Neural progenitor cell (in vitro differentiated cells): Measurements from ENCODE around the gene SH3GLB2. TPM values are rescaled to one million over a fixed set of nuclear protein-coding genes. Genes with fewer than 3 reads are reported as not detected.

Experiments used
- DNase-seq: peaks from one replicate; pipeline ENCODE4 v3.0.0-alpha.2; 2016; ENCODE audit warnings: low spot score
- H2AFZ ChIP-seq: fragments of 200-600 bp; sonication (generic); replicated peaks from 2 replicates; pipeline ENCODE4 v1.6.1; 2016; ENCODE audit warnings: antibody characterized with exemption
- H3F3A ChIP-seq: fragments of 200-600 bp; sonication (generic); 2 replicates; pipeline ENCODE4 v1.6.1; 2016; ENCODE audit warnings: antibody characterized with exemption, low read depth
- H3K27ac ChIP-seq: fragments of 200-600 bp; sonication (generic); 2 replicates; pipeline ENCODE4 v1.5.1; 2016; ENCODE audit warnings: mild to moderate bottlenecking
- H3K27me3 ChIP-seq: fragments of 200-600 bp; sonication (generic); 2 replicates; pipeline ENCODE4 v1.6.1; 2016; ENCODE audit warnings: mild to moderate bottlenecking, moderate library complexity
- H3K36me3 ChIP-seq: fragments of 200-600 bp; sonication (generic); 2 replicates; pipeline ENCODE4 v1.5.1; 2016
- H3K4me1 ChIP-seq: fragments of 200-600 bp; sonication (generic); 2 replicates; pipeline ENCODE4 v1.6.1; 2016; ENCODE audit warnings: mixed run types
- H3K4me2 ChIP-seq: fragments of 200-600 bp; sonication (generic); 2 replicates; pipeline ENCODE4 v1.6.1; 2016
- H3K4me3 ChIP-seq: fragments of 200-600 bp; sonication (generic); 2 replicates; pipeline ENCODE4 v1.5.1; 2016
- H3K79me2 ChIP-seq: fragments of 200-600 bp; sonication (generic); 2 replicates; pipeline ENCODE4 v1.6.1; 2016; ENCODE audit warnings: low read depth
- H3K9ac ChIP-seq: fragments of 200-600 bp; sonication (generic); 2 replicates; pipeline ENCODE4 v1.6.1; 2016
- H3K9me3 ChIP-seq: fragments of 200-600 bp; sonication (generic); 2 replicates; pipeline ENCODE4 v1.5.1; 2016; ENCODE audit warnings: low read depth
- H4K20me1 ChIP-seq: fragments of 200-600 bp; sonication (generic); 2 replicates; pipeline ENCODE4 v1.6.1; 2016; ENCODE audit warnings: low read depth
- H3K27ac Mint-ChIP-seq: 3 replicates; pipeline ENCODE4 v1.8.0; 2021; ENCODE audit warnings: mixed read lengths
- H3K27me3 Mint-ChIP-seq: 2 replicates; pipeline ENCODE4 v1.8.0; 2022; ENCODE audit warnings: low read depth, mild to moderate bottlenecking, inconsistent platforms, moderate library complexity, mixed read lengths; ENCODE audit not compliant: insufficient read depth
- H3K36me3 Mint-ChIP-seq: 3 replicates; pipeline ENCODE4 v1.8.0; 2021; ENCODE audit warnings: mixed read lengths
- H3K4me1 Mint-ChIP-seq: 3 replicates; pipeline ENCODE4 v1.8.0; 2021; ENCODE audit warnings: mixed read lengths
- H3K4me3 Mint-ChIP-seq: 3 replicates; pipeline ENCODE4 v1.8.0; 2021; ENCODE audit warnings: mild to moderate bottlenecking, moderate library complexity, mixed read lengths
- H3K9me3 Mint-ChIP-seq: 3 replicates; pipeline ENCODE4 v1.8.0; 2020; ENCODE audit warnings: mixed read lengths
- EZH2 ChIP-seq: fragments of 200-600 bp; sonication (generic); IDR thresholded peaks from 2 replicates; pipeline ENCODE4 v1.6.1; 2017; ENCODE audit warnings: antibody characterized with exemption, mild to moderate bottlenecking, moderate library complexity
- EZH2phosphoT487 ChIP-seq: fragments of 200-600 bp; sonication (generic); IDR thresholded peaks from 2 replicates; pipeline ENCODE4 v1.6.1; 2017; ENCODE audit warnings: antibody characterized with exemption
- total RNA-seq: library from RNA; depleted of rRNA; stranded (reverse); fragments of >200 nt; gene quantifications from 2 replicates; pipeline ENCODE4 v1.2.3, GENCODE V29; 2015; ENCODE audit warnings: low replicate concordance
- TF ChIP-seq, protein P1 (sequence below): fragments of 200-600 bp; sonication (generic); IDR thresholded peaks from 2 replicates; pipeline ENCODE4 v1.5.1; 2017; ENCODE audit warnings: antibody characterized with exemption, mild to moderate bottlenecking

The SH3GLB2 gene
- total RNA-seq, 1 donor from 2014 or later, result 45.7 TPM

DNA sequence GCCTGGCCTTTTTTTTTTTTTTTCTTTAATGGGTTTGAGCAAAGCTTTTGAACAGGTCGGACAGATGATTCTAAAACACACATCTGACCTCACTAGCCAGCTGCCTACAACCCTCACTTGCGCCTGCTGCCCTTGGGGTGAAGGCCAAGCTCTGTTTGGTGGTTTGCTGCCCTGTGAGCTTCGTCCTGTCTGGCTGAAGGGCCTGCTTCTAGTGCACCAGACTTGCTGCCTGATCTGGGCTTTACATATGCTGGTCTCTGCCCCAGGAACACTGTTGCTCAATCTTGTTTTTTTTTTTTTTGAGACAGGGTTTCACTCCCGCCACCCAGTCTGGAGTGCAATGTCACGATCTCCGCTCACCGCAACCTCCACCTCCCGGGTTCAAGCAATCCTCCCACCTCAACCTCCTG, 36.4 kb upstream of the SH3GLB2 start:
- TF ChIP-seq EZH2, result no peak
- Histone ChIP-seq H3K36me3 (no peaks in the 10 kb centered on the region), H3K9me3 (no peaks in the 10 kb centered on the region), H3K4me1 (no peaks in the 10 kb centered on the region), H3K9ac (no peak overlapping the region), H3K4me3 (no peak overlapping the region), H3F3A (no peaks in the 10 kb centered on the region), H3K27ac (no peak overlapping the region), H3K27me3 (no peaks in the 10 kb centered on the region), H3K4me2 (no peak overlapping the region), H3K79me2 (no peaks in the 10 kb centered on the region), H4K20me1 (no peaks in the 10 kb centered on the region), H2AFZ (no peak overlapping the region)
- Mint-ChIP-seq H3K4me1 (no peaks in the 10 kb centered on the region), H3K4me3 (no peak overlapping the region), H3K27ac (no peak overlapping the region), H3K36me3 (peaks cover 11% of the 10 kb centered on the region), H3K27me3 (no peaks in the 10 kb centered on the region), H3K9me3 (no peaks in the 10 kb centered on the region)
- DNase-seq, result no peak

- Histone ChIP-seq H3K4me2 (no peak overlapping the region), H3K9ac (no peak overlapping the region), H3K36me3 (no peaks in the 10 kb centered on the region), H3K4me3 (no peak overlapping the region), H3K4me1 (no peaks in the 10 kb centered on the region), H3K27me3 (no peaks in the 10 kb centered on the region), H3K9me3 (no peaks in the 10 kb centered on the region), H4K20me1 (no peaks in the 10 kb centered on the region), H3F3A (no peaks in the 10 kb centered on the region), H2AFZ (no peak overlapping the region), H3K79me2 (no peaks in the 10 kb centered on the region), H3K27ac (no peak overlapping the region)
- Mint-ChIP-seq H3K4me3 (no peak overlapping the region), H3K9me3 (no peaks in the 10 kb centered on the region), H3K27me3 (no peaks in the 10 kb centered on the region), H3K4me1 (no peaks in the 10 kb centered on the region), H3K27ac (no peak overlapping the region), H3K36me3 (peaks cover 6% of the 10 kb centered on the region)
- DNase-seq, result no peak
- TF ChIP-seq, protein P1, sequence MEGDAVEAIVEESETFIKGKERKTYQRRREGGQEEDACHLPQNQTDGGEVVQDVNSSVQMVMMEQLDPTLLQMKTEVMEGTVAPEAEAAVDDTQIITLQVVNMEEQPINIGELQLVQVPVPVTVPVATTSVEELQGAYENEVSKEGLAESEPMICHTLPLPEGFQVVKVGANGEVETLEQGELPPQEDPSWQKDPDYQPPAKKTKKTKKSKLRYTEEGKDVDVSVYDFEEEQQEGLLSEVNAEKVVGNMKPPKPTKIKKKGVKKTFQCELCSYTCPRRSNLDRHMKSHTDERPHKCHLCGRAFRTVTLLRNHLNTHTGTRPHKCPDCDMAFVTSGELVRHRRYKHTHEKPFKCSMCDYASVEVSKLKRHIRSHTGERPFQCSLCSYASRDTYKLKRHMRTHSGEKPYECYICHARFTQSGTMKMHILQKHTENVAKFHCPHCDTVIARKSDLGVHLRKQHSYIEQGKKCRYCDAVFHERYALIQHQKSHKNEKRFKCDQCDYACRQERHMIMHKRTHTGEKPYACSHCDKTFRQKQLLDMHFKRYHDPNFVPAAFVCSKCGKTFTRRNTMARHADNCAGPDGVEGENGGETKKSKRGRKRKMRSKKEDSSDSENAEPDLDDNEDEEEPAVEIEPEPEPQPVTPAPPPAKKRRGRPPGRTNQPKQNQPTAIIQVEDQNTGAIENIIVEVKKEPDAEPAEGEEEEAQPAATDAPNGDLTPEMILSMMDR, result no peak
- no peak for TF ChIP-seq EZH2phosphoT487
- no peak for TF ChIP-seq EZH2
Observed at GRCh38 chr9:129063061-129063460, 34.9 kb upstream of the SH3GLB2 start.

DNA sequence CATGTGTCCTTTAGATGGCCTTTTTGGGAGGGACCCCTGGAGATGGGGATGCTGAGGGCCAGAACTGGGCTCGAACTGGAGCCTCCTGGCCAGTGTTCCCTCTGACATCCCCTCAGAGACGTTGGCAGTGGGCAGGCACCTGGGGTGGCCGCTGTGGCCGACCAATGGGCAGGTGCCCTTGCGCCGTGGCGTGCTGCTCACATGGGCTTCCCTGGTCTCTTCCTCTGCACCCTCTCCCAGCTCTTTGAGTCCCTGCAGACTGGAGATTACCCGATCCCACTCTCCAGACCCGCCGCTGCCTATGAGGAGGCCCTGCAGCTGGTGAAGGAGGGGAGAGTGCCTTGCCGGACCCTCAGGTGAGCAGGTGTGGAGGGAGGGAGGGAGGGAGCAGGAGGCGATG, 32.9 kb upstream of the SH3GLB2 start:
- H3K9ac ChIP-seq, result no peak overlapping the region

More for the DNA sequence above, 32.9 kb upstream of the SH3GLB2 start:
- Histone ChIP-seq H3K9me3 (no peaks in the 10 kb centered on the region), H3K36me3 (no peaks in the 10 kb centered on the region), H4K20me1 (no peaks in the 10 kb centered on the region), H3K4me1 (no peaks in the 10 kb centered on the region), H3K27me3 (no peaks in the 10 kb centered on the region), H3F3A (no peaks in the 10 kb centered on the region), H2AFZ (no peak overlapping the region), H3K27ac (no peak overlapping the region), H3K79me2 (no peaks in the 10 kb centered on the region), H3K4me2 (no peak overlapping the region), H3K4me3 (no peak overlapping the region)
- Mint-ChIP-seq H3K9me3 (no peaks in the 10 kb centered on the region), H3K4me1 (no peaks in the 10 kb centered on the region), H3K27me3 (no peaks in the 10 kb centered on the region), H3K4me3 (no peak overlapping the region), H3K36me3 (peaks cover 6% of the 10 kb centered on the region), H3K27ac (no peak overlapping the region)
- TF ChIP-seq, protein P1, result no peak
- TF ChIP-seq EZH2phosphoT487 (no peak), EZH2 (no peak)
- DNase-seq, result no peak
